GM20431 (cell line): ENCODE measurements around the gene FBXL14.

ENCODE experiments used
- in situ Hi-C: fragments of 300-500 bp; cut with MseI, MboI; formaldehyde crosslinking; loops from one replicate; pipeline ENCODE4 v1.15.0; 2020; ENCODE audit warnings: low sequenced_read_pairs; ENCODE audit not compliant: unreplicated experiment

Gene FBXL14

DNA sequence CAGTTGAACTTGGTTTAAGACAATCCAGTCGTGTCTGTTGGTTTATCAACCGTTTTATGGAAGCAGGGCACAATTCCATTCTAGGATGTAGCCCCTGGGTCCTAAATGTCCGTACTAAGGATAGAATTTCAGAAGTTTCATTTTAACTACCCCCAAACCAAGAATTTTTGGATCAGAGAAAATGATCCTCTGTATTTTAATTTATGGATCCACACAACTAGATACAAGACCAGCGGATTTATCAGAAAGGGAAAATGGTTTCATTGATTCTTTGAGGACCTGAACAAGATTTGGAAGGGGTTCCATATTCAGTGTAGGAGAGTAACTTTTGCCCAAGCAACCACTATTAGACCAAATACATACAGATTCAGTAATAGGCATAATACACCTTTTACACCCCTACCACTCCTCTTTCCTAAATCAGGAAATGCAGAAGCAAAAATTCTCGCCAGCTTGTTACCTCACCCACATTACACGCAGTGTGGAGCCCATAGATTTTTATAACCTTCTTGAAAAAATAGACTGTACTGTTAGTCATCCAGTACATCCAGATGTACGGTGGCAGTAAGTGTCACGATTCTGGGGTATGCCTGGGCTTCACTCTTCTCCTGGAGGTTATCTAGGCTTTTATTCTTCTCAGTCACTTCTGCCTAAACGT lies 1.4 kb upstream of the FBXL14 start:
- in situ Hi-C loops: no loop called here

DNA sequence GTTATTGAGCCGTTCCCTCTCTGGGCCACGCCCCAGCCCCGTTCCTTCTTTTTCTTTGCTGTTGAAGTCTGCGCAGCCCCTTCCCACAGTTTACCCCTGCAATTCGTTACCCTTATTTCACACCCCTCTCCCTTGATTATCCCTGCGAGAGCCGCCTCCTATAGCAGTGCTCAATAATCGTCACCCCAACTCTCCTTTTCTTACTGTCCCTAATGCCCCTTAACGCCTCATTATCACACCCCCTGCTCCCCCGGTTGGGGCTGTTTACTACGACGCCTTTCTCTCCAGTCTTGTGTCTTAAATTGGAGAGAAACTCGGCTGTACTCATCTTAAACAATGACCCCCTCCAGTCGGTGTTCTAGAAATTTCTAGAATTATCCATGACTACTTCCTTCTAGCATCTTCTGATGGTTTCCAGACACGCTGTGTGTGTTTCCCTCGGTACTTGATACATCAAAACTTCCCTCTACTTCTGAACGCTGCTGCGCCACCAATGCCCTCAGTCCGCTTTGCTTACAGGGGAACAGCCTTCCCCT lies 713 bp upstream of the FBXL14 start:
- in situ Hi-C loops: no loop called here

DNA sequence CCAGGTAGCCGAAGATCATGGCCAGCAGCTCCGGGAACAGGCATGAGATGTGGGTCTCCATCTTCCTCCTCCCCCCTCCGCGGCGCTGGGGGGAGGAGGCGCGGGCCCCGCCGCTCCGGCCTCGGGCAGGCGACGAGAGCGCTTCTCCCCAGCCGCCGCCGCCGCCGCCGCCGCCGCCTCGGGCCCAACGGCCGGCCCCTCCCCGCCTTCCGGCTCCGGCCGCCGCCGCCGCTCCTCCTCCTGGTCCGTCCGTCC lies 448 bp downstream of the FBXL14 start:
- in situ Hi-C loops: no loop called here

DNA sequence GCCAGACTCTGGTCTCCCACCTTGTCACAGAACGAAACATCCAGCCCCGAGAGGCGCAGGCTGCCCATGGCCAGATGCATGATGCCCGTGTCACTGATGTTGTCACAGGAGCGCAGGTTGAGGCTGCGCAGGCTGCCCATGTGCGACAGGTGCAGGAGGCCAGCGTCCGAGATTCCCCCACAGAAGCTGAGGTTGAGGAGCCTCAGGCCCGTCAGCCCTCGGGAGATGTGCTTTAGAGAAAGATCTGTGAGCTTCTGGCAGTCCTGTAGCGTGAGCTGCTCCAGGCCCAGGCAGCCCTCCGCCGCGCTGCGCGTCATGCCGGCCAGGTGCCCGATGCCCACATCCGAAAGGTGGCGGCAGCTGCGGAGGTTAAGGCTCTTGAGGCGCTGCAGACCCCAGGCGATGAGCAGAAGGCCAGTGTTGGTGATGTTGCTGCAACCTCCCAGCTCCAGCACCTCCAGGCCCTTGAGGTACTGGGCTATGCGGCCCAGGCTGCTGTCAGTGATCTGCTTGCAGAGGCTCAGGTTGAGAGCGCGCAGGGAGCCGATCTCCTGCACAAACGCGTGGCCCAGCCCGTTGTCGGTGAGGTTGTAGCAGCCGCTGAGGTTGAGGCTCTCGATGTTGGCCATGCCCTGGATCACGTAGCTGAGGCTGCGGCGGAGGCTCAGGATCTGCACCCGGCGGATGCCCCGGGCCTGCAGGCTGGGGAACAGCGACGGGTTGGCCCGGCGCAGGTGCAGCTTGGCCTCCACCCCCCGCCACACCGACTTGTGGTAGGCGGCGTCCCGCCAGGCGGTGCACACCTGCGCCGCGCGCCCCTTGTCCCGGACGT lies 991 bp downstream of the FBXL14 start:
- in situ Hi-C loops: no loop called here

DNA sequence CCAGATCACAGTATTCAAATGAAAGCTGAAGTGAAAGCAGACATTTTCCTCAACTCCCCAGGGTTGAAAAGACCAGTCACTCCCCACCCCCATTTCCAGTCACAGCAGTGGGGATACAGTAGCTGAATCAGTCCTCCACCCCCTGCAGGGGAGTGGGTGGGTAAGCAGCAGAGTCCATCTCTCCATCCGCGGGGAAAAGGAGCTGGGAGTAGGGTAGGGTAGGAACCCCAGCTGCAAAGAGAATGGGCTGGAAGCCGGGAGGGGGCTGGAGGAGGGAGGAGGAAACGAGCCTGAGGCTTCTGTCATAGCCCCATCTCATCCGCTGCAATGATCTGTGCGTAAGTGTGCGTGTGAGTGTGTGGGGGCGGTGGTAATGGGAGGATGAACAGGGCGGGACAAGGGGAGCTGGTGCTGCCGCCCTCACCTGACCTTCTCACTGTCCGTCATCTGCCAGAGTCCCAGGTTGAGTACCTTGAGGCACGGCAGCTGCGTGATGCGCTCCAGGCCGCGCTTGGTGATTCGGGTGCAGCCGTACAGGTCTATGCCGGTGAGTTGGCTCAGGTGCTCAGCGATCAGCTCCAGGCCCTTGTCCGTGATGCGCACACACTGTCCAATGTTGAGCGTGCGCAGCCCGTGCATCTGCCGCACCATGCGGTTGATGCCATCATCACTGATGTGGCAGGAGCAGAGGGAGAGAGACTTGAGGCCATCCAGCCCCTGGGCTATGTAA lies 1.8 kb downstream of the FBXL14 start:
- in situ Hi-C loops: no loop called here

DNA sequence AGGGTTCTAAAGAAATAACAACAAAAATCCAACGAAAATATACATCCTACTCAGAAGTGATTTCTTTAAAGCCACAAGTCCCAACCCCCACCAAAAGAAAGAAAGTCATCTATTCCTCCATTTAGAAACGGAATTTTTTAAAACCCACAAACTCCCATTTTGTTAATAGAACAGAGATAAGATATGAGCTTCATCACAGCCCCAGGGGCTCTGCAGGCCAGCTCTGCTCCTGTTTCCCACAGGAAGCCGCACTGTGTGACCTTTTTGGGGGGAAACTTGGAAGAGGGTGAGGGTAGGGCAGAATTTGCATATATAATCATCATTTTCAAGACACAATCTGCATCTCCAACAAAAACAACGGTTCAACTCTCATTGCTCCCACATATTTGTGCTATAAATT lies 2.8 kb downstream of the FBXL14 start:
- in situ Hi-C loops: no loop called here

DNA sequence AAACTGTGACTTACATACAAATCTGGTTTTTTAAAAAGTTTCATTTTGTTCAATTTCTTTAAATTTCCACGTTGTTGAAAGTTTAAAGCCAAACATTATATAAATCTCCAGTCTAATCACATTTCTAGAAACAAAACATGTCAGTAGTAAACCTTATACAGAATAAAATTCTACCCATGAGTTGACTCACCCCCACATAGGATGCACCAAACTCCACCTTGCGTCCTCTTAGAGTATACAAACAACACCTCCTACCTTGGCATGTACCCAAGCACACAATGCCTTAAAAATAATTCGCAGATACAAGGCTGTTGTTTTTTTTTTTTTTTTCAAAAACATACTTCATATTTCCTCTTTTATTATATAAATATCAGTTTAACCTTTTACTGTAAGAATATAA lies 3.3 kb downstream of the FBXL14 start:
- in situ Hi-C loops: no loop called here

DNA sequence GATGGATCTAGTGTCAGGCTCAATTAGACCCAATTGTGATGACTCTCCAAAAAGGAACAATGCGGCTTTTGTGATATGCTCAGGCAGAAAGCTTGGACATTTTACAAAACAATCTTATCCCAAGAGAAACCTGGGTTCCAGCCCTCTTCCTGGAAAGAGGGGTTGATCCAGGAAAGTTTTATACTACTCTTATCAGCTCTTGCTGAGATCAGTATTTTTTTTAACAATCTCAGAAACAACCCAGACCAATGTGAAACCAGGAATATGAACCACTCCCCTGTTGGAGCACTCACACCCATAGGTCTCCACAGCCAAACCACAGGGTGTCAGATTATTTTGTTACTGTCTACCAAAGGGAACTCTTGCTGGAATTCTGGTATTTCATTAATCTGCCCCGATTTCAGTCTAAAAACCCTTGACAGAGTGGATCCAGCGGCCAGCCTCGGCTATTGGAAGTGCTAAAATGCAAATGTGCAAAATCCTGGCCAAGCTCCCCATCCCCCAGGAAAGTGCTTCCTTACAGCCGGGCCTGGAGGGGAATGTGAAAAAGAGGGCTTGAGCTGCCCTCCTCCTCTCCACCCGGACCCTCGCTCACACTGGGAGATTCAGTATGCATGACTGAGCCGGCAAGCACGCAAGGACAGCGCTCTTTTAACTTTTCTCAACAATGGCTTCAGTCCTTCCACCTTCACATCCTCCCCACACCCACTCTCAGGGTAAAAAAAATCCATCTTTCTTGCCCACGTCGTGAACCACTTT lies 4.0 kb downstream of the FBXL14 start:
- in situ Hi-C loops: no loop called here

DNA sequence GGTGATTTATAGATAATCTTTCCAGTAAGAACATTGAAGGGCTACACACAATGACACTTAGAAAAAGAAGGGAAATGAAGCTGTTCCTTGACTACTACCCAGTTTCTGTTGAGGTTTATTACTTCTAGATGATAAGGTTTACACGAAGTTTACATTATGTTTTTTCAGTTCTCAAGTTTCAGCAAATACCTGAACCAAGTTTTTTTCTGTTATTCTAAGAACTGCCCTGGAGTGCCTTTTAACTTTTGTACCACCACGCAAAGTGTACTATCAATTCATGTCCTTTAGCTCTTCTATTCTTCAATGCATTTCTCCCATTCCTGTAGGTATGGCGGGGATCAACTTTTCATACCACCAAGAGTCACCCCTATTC lies 5.8 kb downstream of the FBXL14 start:
- in situ Hi-C loops: loop anchor here (10.0 kb wide), 1 partner anchor 474 kb away; no protein-coding TSS in a partner anchor

DNA sequence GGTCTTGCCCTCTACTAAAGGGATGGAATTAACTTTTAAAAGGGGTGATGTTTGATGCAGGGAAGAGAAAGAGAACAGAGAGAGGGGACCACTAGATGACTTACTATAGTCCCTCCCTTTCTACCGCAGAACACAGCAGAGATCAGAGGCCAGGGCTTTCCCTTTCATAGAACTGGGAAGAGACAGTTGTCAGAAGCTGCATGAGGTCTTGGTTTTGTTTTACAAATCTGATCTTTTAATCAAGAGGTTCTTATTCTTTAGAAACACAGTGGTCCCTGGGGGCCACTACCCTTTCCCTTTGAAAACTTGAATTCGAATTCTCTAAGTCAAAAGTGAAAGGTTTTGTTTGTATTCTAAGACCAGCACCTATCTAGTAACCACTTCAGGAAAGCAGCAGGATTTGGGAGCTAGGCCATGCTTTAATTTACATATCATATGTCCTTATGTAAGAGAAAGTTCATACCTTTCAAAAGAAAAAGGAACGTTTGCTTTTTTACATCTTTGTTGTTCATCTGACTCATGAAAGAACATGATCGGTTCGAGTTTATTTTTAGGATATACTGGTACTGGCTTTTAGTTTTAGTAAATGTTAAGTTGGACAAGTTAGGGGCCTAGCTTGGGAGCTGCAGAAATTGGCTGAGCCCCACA lies 6.3 kb downstream of the FBXL14 start:
- in situ Hi-C loops: loop anchor here (10.0 kb wide), 1 partner anchor 473 kb away; no protein-coding TSS in a partner anchor

DNA sequence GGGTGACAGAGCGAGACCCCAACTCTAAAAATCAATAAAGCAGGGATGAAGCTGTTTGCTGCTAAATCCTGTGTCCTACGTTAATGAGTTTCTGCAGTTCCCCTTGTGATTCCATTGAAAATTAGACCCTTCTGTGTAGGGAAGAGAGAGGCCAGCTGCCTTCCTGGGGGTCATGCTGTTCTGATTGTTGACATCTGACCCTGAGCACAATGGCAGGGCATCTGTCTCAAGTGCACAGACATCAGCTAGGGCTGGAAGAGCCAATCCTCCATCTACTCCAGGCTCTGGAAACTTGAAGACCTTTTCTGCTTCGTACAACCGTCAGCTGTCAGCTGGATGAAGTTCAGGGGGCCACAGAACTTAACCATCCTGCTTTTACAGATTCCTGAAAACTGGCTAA lies 10.1 kb downstream of the FBXL14 start:
- in situ Hi-C loops: loop anchor here (10.0 kb wide), 1 partner anchor 470 kb away; no protein-coding TSS in a partner anchor

DNA sequence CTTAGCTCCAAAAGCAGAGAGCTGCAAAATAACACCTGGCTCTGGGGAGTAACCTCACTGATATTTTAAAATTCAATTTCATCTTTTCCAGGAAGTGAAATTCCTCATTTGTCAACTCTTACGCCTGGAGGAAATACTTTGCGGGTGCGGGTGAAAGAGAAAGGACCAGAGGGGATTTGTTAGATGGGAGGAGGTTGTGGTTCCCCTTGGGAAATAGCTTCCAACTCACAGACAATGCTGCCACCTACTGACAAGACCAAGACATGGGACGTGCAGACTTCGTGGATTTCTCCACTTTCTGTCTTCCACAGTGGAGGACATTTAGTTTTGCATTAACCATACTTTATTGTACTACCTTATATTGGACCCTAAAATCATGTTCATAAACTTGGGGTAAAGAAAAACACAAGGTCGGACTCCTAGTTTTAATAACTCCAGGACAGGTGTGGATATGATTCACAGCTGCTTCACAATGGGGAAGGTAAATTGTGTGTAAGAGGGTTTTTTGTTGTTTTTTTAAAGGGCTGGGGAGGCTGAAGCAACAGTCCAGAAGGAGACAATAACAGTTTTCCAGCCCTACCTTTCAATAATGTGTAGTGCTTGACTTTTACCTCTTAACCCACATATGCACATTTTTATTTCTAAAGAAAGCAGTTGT lies 10.8 kb downstream of the FBXL14 start:
- in situ Hi-C loops: loop anchor here (10.0 kb wide), 1 partner anchor 469 kb away; no protein-coding TSS in a partner anchor

DNA sequence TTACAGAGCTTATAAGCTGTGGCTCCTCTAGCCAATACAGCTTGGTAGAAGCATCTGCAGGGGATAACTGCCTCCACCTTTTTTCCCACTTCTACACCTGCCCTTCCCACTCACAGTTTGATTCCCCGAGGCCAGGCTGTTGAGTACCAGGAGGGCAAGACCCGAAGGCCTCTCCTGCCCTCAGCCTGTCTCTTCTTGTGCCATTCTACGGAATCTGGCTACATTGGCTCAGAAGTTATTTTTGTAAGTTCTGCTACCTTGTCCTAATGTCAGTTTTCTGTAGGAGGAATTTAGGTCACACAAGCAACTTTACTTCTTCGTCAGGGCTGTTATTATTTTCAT lies 11.7 kb downstream of the FBXL14 start:
- in situ Hi-C loops: loop anchor here (10.0 kb wide), 1 partner anchor 468 kb away; no protein-coding TSS in a partner anchor

DNA sequence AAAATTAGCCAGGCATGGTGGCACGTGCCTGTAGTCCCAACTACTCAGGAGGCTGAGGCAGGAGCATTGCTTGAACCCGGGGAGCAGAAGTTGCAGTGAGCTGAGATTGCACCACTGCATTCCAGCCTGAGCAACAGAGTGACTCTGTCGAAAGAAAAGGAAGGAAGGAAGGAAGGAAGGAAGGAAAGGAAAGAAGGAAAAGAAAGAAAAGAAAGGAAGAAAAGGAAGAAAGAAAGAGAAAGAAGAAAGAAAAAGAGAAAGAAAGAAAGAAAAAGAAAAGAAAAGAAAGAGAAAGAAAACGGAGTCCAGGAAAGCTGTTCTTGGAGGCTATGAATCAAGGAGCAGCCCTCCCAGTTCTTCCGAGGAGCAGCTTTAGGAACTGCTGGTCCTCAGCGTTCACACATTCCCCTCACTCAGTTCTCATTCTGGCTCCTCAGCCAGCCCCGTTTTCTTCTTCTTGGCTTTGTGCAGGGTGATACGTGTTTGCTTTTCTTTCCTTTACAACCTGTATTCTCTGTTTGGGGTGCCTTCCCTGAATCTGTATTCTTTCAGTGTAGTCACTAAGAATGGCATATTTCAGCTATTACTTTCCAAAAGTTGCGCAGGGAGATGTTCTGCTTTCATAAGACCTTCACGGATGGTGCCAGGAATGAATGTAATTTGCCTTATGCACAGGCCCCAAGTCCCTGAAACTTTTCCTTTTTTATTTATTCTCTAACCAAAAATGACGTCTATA lies 12.2 kb downstream of the FBXL14 start:
- in situ Hi-C loops: loop anchor here (10.0 kb wide), 1 partner anchor 467 kb away; no protein-coding TSS in a partner anchor

DNA sequence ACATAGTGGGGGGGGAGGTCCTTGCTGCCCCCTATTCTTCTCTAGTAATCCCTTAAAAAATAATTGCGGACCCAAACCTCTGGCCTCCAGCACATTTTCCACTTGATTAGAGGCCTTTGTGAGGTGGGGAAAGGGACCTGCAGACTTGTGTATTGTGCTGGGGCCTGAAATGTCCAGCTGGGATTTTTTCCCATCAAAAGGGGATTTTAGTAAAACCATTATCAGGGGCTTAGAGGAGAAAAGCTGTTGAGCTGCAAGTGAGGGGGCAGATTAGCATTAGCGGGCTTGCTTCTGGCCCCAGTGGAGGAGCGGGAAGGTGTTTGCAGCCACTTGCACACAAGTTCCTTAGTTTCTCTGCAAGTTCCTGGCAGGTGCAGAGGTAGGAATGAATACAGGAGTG lies 13.9 kb downstream of the FBXL14 start:
- in situ Hi-C loops: loop anchor here (10.0 kb wide), 1 partner anchor 466 kb away; no protein-coding TSS in a partner anchor

DNA sequence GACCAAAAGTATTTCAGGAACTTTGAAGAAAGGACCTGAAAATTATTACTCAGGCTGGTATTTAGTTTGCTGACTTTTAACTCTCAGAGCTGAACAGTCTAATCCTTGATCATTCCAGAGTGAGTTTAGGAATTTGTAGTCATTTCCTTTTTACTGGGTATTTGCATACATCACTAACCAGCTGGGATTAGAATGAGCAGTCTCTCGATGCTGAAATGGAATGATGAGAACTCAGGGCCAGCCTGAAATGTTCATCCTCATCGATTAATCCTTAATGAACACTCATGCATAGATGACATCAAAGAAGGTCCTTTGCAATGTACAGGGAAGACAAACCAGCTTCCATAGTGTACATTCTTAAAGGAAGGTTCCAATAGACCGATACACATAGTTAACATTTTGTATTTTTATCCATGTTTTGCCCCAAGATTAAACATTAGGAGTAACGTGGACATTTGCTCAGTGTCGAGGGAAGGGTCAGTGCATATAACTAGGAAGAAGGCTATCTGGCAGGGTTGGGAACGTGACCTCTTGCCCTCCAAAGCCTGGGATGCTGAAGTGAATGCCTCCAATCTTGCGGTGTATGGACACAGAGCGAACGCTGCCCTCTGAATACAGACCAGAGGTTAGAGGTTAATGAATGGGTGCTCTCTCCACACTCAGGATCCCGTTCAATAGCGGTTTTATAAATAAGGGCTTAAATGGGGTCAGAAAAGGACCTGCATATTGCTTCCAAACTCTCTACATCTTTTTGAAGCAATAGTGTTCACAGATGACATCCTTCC lies 14.5 kb downstream of the FBXL14 start:
- in situ Hi-C loops: loop anchor here (10.0 kb wide), 1 partner anchor 465 kb away; no protein-coding TSS in a partner anchor

DNA sequence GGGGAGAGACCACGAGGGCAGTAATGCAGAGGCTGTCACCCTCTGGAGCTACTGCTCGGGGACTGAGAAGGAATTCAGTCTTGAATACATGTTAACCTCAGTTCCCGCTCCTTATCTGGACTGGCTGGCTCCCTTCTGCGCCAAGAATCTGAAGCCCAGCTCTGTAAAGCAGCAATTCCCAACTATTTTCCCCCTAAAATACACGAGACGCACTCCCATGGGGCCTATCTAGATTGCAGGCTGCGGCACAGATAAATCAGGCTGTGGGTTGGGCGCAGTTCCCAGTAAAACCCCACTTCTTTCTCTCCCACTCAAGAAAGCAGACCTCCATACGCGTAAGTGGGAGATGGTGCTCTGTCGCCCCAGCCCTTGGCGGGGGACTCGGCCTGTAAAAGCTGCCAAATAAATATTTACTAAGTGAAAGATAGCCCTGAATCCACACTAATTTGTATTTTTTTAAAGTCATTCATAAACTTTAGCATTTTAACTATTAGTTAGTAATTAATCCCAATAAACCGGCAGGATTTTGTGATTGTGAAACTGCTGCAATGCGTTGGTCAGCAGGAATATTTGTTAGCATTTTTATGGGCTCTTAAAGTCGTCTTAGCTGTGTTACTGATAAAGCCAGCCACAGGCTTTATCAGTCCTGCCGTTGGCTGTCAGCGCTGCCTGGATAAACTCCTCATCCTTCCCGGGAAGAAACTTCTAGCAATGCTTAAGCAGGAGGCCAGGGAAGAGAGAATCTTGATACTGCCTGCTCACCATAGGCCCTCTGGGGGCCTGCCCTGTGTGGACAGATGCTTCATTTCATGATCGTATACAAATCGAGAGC lies 17.8 kb downstream of the FBXL14 start:
- in situ Hi-C loops: no loop called here
